LoVo (cell line): Measurements from ENCODE around the gene KCNQ1.

Experiments used
- DNase-seq: peaks from one replicate; pipeline ENCODE4 v3.0.0-alpha.2; 2016; ENCODE audit warnings: low spot score

The KCNQ1 gene

GRCh38 chr11:2409611-2410468, 35.0 kb upstream of the KCNQ1 start:
- DNase-seq, result no peak

GRCh38 chr11:2410616-2411015, 34.2 kb upstream of the KCNQ1 start:
- DNase-seq, result no peak

GRCh38 chr11:2411446-2412305, 33.1 kb upstream of the KCNQ1 start:
- DNase-seq, result no peak

- DNase-seq, result no peak
These were observed 32.5 kb upstream of the KCNQ1 start for GRCh38 chr11:2412323-2412722.

GRCh38 chr11:2413742-2414579, 30.8 kb upstream of the KCNQ1 start:
- DNase-seq, result no peak

- DNase-seq, result no peak
These were observed 30.2 kb upstream of the KCNQ1 start for GRCh38 chr11:2414616-2415015.

- no peak for DNase-seq
These were observed 29.6 kb upstream of the KCNQ1 start for GRCh38 chr11:2415171-2415570.

- DNase-seq, result no peak
These were observed 29.0 kb upstream of the KCNQ1 start for GRCh38 chr11:2415601-2416380.

GRCh38 chr11:2416765-2417164, 28.0 kb upstream of the KCNQ1 start:
- DNase-seq, result no peak

- no peak for DNase-seq
These were observed 26.7 kb upstream of the KCNQ1 start for GRCh38 chr11:2417856-2418692.

GRCh38 chr11:2418693-2419360, 26.0 kb upstream of the KCNQ1 start:
- DNase-seq, result no peak

GRCh38 chr11:2419638-2420501, 24.9 kb upstream of the KCNQ1 start:
- peak; percentile 80 for DNase-seq

- DNase-seq, result peak; percentile 82
These were observed 24.1 kb upstream of the KCNQ1 start for GRCh38 chr11:2420502-2421225.

GRCh38 chr11:2421226-2421994, 23.4 kb upstream of the KCNQ1 start:
- no peak for DNase-seq

GRCh38 chr11:2421996-2422395, 22.8 kb upstream of the KCNQ1 start:
- DNase-seq, result no peak

- DNase-seq, result no peak
These were observed 22.2 kb upstream of the KCNQ1 start for GRCh38 chr11:2422461-2423156.
